Measurements from ENCODE around the gene SHROOM1. TPM values are rescaled to one million over a fixed set of nuclear protein-coding genes. Genes with fewer than 3 reads are reported as not detected.

SHROOM1 gene
- total and polyA plus RNA-seq, 2 of the 8 experiments (the other 6 are each of a cell fraction or from before 2014, with no cell fraction given), result 3.9 to 5.2 TPM

DNA sequence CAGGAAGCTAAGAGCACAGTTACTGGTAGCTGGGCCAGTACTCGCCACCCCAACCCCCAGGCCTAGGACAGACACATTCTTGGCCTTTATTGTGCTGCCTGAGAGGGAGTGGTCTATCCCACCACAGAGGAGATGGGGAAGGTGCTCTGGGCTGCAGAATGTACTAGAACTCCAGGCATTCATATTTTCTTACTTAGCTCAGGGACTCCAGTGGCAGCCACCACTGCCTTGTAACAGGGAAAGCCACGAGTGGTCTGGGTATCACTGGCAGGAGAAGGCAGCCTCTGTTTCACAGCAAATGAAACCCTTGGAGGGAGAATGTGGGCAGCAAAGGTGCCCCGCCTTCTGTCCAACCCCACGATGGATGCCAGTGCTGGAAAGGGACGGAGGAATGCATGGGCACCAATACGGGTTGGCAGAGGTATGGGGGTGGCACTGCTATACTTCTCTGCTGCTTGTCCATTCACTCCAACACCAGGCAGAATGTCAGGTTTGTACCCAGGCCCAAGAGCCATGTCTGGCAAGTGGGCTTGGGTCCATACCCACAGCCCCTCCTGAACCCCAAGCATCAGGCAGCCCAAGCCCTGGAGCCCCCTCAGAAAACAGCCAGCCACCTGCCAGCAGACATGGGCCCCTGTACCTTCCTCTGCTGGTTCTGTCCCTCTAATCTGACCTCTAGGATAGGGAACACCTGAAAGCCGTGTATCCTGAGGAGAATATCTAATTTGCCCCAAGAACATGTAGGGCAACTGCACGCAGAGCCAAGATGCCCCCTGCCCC, 58.0 kb downstream of the SHROOM1 start:
- no peak overlapping the region for H3K14ac ChIP-seq (ENCODE audit: insufficient read length)
- DNase-seq (ENCODE audit: low read depth in 1 of 2, low spot score in 2 of 2), result no peak
- no peak for FAIRE-seq
- no peak overlapping the region for H3K9ac ChIP-seq (replicated peaks in 1 of 4; ENCODE audit: extremely low read depth in 1 of 4, low read depth in 3 of 4, low read length in 3 of 4)
- no peak overlapping the region for H3K18ac ChIP-seq (ENCODE audit: extremely low read depth, low read length)
- POLR2A ChIA-PET (ENCODE audit: partially characterized antibody), result interaction anchor here (1.2 kb wide), 1 partner anchor 10 kb away, joined by 4 read pairs; no protein-coding TSS in a partner anchor
- H3K4me2 ChIP-seq (ENCODE audit: insufficient read depth in 1 of 2, low read depth in 2 of 2, low read length in 2 of 2), result 0 out of 4 replicates have a peak overlapping the region, but pooled peaks of 1 of the 2 experiments have one; percentile 22
- H2AK5ac ChIP-seq (ENCODE audit: low read depth, low read length), result peak overlapping the region; percentile 46; the same call in 1 of the 2 replicates
- H3K23ac ChIP-seq (ENCODE audit: insufficient read length), result no peak overlapping the region
- CTCF ChIA-PET (ENCODE audit: partially characterized antibody), result interaction anchor here (0.9 to 6.6 kb wide), 7 partner anchors 9 to 56 kb away, joined by 3 to 58 read pairs (median 4); partner anchors contain the start of gene CCNI2
- peaks cover 0 to 7% of the 10 kb centered on the region in 2 experiments; a peak in 1 of 4 replicates for H3K79me2 ChIP-seq (ENCODE audit: control insufficient read depth in 1 of 2, insufficient read depth in 2 of 2, low read length in 2 of 2)
- peaks cover 0 to 28% (median 19%) of the 10 kb centered on the region in 4 experiments; a peak in 6 of 7 replicates for H3K27me3 ChIP-seq (replicated peaks in 1 of 4; ENCODE audit: control insufficient read depth in 3 of 4, extremely low read depth in 1 of 4, insufficient read depth in 3 of 4, low read length in 3 of 4)
- H3K4me1 ChIP-seq (replicated peaks in 1 of 4; ENCODE audit: control insufficient read depth in 3 of 4, insufficient read depth in 4 of 4, low read length in 3 of 4), result peaks cover 0 to 22% (median 5%) of the 10 kb centered on the region in 4 experiments; a peak in 5 of 7 replicates
- H3K9me3 ChIP-seq (ENCODE audit: insufficient read depth in 2 of 2, low read depth in 1 of 2, low read length in 1 of 2), result no peaks in the 10 kb centered on the region
- H2BK20ac ChIP-seq (ENCODE audit: low read length), result no peak overlapping the region
- H4K91ac ChIP-seq (replicated peaks; ENCODE audit: insufficient read length, low read length), result no peak overlapping the region
- H3K4ac ChIP-seq (replicated peaks; ENCODE audit: insufficient read length, low read depth, low read length), result no peak overlapping the region
- H3K56ac ChIP-seq (replicated peaks; ENCODE audit: insufficient read length, low read depth, low read length), result no peak overlapping the region
- peak overlapping the region; percentile 17 for H2BK12ac ChIP-seq (ENCODE audit: low read depth, low read length)
- H4K20me1 ChIP-seq (replicated peaks in 1 of 2; ENCODE audit: control insufficient read depth in 1 of 2, insufficient read depth in 2 of 2, low read length in 2 of 2), result peaks cover 3 to 13% of the 10 kb centered on the region in 2 experiments
- no peak overlapping the region for H2BK15ac ChIP-seq (ENCODE audit: low read length)
- peaks cover 4% of the 10 kb centered on the region for H3K79me1 ChIP-seq (ENCODE audit: low read depth, low read length)
- no peak overlapping the region for H3K27ac ChIP-seq (ENCODE audit: low read depth, low read length)
- no peak overlapping the region for H4K8ac ChIP-seq (ENCODE audit: extremely low read depth, insufficient read depth, low read length)
- peaks cover 5% of the 10 kb centered on the region for H3K23me2 ChIP-seq (ENCODE audit: low read depth, low read length)
- no peak overlapping the region for H3K4me3 ChIP-seq (ENCODE audit: extremely low read depth in 1 of 4, insufficient read depth in 2 of 4, low read depth in 3 of 4, low read length in 4 of 4)
- no peak overlapping the region for H2BK5ac ChIP-seq (ENCODE audit: low read depth, low read length)
- 98% methylated on average over 8 of the region's 8 CpGs; no CpG with 5 or more reads in 1 of the 2 experiments for WGBS, 2 experiments (ENCODE audit: extremely low coverage in 1 of 2, insufficient coverage in 1 of 2, insufficient read length in 1 of 2, insufficient replicate concordance in 2 of 2, low coverage in 1 of 2, low lambda C conversion rate in 2 of 2, missing lambda C conversion rate in 1 of 2)
- H4K5ac ChIP-seq (ENCODE audit: insufficient read length, low read depth, low read length), result no peak overlapping the region
- H2BK120ac ChIP-seq (replicated peaks; ENCODE audit: low read depth, low read length), result no peak overlapping the region
- no peaks in the 10 kb centered on the region for H3K36me3 ChIP-seq (ENCODE audit: control insufficient read depth in 2 of 4, insufficient read depth in 4 of 4, low read length in 3 of 4)
- TF ChIP-seq SP2 (IDR thresholded peaks at IDR 0.05; ENCODE audit: low read length) (no peak), BRCA1 (IDR thresholded peaks at IDR 0.05; ENCODE audit: low read depth, low read length) (no peak), RXRA (IDR thresholded peaks at IDR 0.05; ENCODE audit: insufficient read depth, low read depth, low read length) (no peak)
- TF ChIP-seq, protein P1, sequence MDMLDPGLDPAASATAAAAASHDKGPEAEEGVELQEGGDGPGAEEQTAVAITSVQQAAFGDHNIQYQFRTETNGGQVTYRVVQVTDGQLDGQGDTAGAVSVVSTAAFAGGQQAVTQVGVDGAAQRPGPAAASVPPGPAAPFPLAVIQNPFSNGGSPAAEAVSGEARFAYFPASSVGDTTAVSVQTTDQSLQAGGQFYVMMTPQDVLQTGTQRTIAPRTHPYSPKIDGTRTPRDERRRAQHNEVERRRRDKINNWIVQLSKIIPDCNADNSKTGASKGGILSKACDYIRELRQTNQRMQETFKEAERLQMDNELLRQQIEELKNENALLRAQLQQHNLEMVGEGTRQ (IDR thresholded peaks at IDR 0.05; ENCODE audit: low read length), result no peak
- H2AFZ ChIP-seq (ENCODE audit: low read length), result no peak overlapping the region

All from H1 (cell line).